Activated CD8-positive, alpha-beta T cell treated with anti-CD3 and anti-CD28 coated beads, Interleukin-2, amount 10 ng/mL, durations not matched to agents 7 days and 5 days (primary cell): ENCODE measurements around the gene NRCAM. TPM values are rescaled to one million over a fixed set of nuclear protein-coding genes. Genes with fewer than 3 reads are reported as not detected.

Experiments
- ATAC-seq: fragments of 150-1000 bp; cut with Tn5 transposase; one replicate; pipeline ENCODE4 v1.10.0; 2021; ENCODE audit warnings: moderate library complexity
- CTCF ChIA-PET: fragments of 350-600 bp; sonication (Branson Sonifier 250); formaldehyde crosslinking; loops from one replicate; lab custom pipeline; 2021; ENCODE audit warnings: antibody characterized with exemption; lab: Charles Lee
- POLR2A ChIA-PET: fragments of 350-600 bp; sonication (Branson Sonifier 250); formaldehyde crosslinking; loops from one replicate; lab custom pipeline; 2021; ENCODE audit warnings: antibody characterized with exemption; lab: Charles Lee
- DNase-seq: peaks from one replicate; pipeline ENCODE4 v3.0.0-alpha.2; 2020
- H3K27ac Mint-ChIP-seq: one replicate; pipeline ENCODE4 v1.8.0; 2021; ENCODE audit warnings: mild to moderate bottlenecking, mixed read lengths
- H3K27me3 Mint-ChIP-seq: one replicate; pipeline ENCODE4 v1.8.0; 2021; ENCODE audit warnings: low read depth, mixed read lengths
- H3K36me3 Mint-ChIP-seq: one replicate; pipeline ENCODE4 v1.8.0; 2021; ENCODE audit warnings: low read depth, mixed read lengths
- H3K4me1 Mint-ChIP-seq: one replicate; pipeline ENCODE4 v1.8.0; 2021; ENCODE audit warnings: low read depth, mixed read lengths
- H3K4me3 Mint-ChIP-seq: one replicate; pipeline ENCODE4 v1.8.0; 2021; ENCODE audit warnings: mild to moderate bottlenecking, mixed read lengths
- H3K9me3 Mint-ChIP-seq: one replicate; pipeline ENCODE4 v1.8.0; 2022; ENCODE audit warnings: mixed read lengths; ENCODE audit not compliant: insufficient read depth
- total RNA-seq, 2 experiments: library from RNA; stranded (reverse); gene quantifications; one replicate each; pipeline ENCODE4 v1.2.3, GENCODE V29; 2021

NRCAM gene
- total RNA-seq, 2 experiments from 2014 or later = 0.05 to 0.47 TPM

DNA sequence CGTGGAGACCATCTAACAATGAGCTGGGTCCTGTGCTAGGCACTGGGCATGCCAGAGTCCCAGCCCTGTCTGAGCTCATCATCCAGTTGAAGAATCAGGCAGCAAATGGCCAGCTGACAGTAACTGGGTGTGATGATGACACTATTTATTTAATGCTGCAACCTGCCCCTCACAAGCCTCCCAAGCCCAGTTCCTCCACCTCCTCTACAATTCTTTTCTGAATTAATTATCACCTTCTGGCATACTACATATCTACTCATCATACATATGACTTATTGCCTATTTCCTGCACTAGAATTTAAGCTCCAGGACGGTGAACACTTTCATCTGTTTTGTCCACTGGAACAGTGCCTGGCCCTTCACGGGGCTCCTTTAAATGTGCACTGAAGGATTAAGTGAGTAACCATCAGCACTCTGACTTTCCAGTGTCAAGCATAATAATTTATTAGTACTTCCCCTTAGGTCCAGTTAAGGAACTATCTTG is 229.4 kb downstream of the NRCAM start:
- H3K9me3 Mint-ChIP-seq = no peaks in the 10 kb centered on the region
- no peaks in the 10 kb centered on the region for H3K36me3 Mint-ChIP-seq
- ChIA-PET CTCF (no interaction called here), POLR2A (no interaction called here)
- no peaks in the 10 kb centered on the region for H3K4me1 Mint-ChIP-seq
- H3K4me3 Mint-ChIP-seq = no peak overlapping the region
- DNase-seq (no peak), ATAC-seq (no peak)
- no peak overlapping the region for H3K27ac Mint-ChIP-seq
- no peaks in the 10 kb centered on the region for H3K27me3 Mint-ChIP-seq

GRCh38 chr7:108225531-108226181 is 230.6 kb downstream of the NRCAM start:
- POLR2A ChIA-PET = no interaction called here
- CTCF ChIA-PET = no interaction called here
- no peaks in the 10 kb centered on the region for H3K27me3 Mint-ChIP-seq
- no peak overlapping the region for H3K4me3 Mint-ChIP-seq
- DNase-seq (no peak), ATAC-seq (no peak)
- H3K4me1 Mint-ChIP-seq = no peaks in the 10 kb centered on the region
- H3K27ac Mint-ChIP-seq = no peak overlapping the region
- no peaks in the 10 kb centered on the region for H3K36me3 Mint-ChIP-seq
- no peaks in the 10 kb centered on the region for H3K9me3 Mint-ChIP-seq

GRCh38 chr7:108224387-108224786 is 231.8 kb downstream of the NRCAM start:
- Mint-ChIP-seq H3K27me3 (no peaks in the 10 kb centered on the region), H3K4me3 (no peak overlapping the region), H3K27ac (no peak overlapping the region), H3K9me3 (no peaks in the 10 kb centered on the region), H3K4me1 (no peaks in the 10 kb centered on the region), H3K36me3 (no peaks in the 10 kb centered on the region)
- CTCF ChIA-PET = no interaction called here
- POLR2A ChIA-PET = no interaction called here
- DNase-seq (no peak), ATAC-seq (no peak)

DNA sequence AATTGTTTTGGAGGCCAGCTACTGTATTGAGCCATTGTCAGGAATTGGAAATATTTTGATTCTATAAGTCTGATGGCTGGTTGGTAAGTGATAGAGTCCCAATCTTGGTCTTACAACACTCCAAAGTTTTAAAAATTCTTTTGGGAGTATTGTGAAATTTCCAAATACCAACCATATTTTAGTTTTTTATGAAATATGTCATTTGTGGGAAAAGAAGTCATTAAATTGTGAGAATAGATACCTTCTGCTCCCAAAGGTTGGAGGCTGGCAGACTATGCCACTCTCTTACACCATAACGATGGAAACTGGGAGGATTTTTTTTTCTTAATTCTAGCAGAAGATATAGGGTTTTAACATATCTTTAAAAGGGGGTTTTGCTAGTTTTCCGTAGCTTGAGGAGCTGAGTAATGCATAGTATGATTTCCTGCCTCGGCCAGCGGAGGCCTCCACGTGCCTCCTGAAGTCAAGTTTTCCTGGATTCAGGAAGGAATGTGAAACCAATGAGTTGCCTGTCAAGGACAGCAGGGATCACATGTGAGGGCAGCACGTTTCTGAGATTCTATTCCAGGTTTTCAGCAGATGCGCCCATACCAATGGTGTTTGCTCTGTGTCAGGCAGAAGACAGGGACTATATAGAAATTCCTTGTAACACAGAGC is 233.9 kb downstream of the NRCAM start:
- H3K4me1 Mint-ChIP-seq = no peaks in the 10 kb centered on the region
- H3K36me3 Mint-ChIP-seq = no peaks in the 10 kb centered on the region
- H3K9me3 Mint-ChIP-seq = no peaks in the 10 kb centered on the region
- no peak overlapping the region for H3K27ac Mint-ChIP-seq
- POLR2A ChIA-PET = no interaction called here
- H3K27me3 Mint-ChIP-seq = no peaks in the 10 kb centered on the region
- no peak for ATAC-seq
- no peak overlapping the region for H3K4me3 Mint-ChIP-seq
- CTCF ChIA-PET = no interaction called here
- DNase-seq = no peak

DNA sequence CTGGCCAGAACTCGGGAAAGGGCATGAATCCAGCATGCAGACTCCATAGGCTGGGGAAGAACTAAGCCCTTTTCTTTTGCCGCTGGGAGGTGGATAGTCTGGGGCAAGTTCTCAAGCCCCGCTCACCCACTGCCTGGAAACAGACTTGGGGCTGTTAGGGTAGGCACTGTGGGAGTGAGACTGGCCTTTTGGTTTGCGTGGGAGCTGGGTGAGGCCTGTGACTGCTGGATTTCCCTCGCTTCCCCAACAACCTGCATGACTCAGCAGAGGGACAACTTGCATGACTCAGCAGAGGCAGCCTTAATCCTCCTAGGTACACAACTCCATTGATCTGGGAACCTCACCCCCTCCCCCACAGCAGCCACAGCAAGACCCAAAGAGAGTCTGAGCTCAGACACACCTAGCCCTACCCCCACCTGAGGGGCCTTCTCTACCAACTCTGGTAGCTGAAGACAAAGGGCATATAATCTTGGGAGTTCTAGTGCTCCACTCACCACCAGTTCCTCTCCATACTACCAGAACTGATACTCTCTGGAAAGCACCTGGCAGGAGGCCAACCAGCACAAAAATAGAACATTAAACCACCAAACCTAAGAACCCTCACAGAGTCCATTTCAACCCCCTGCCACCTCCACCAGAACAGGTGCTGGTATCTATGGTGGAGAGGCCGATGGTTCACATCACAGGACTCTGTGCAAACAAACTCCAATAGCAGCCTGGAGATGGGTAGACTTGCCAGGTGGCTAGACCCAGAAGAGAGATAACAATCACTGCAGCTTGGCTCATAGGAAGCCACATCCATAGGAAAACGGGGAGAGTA is 244.6 kb downstream of the NRCAM start:
- ATAC-seq (no peak), DNase-seq (no peak)
- Mint-ChIP-seq H3K36me3 (no peaks in the 10 kb centered on the region), H3K27me3 (no peaks in the 10 kb centered on the region), H3K4me3 (no peak overlapping the region), H3K27ac (no peak overlapping the region), H3K9me3 (no peaks in the 10 kb centered on the region), H3K4me1 (no peaks in the 10 kb centered on the region)
- ChIA-PET CTCF (no interaction called here), POLR2A (no interaction called here)

GRCh38 chr7:108210796-108211195 is 245.4 kb downstream of the NRCAM start:
- H3K27ac Mint-ChIP-seq = no peak overlapping the region
- no peaks in the 10 kb centered on the region for H3K4me1 Mint-ChIP-seq
- CTCF ChIA-PET = no interaction called here
- POLR2A ChIA-PET = no interaction called here
- no peaks in the 10 kb centered on the region for H3K36me3 Mint-ChIP-seq
- no peaks in the 10 kb centered on the region for H3K27me3 Mint-ChIP-seq
- DNase-seq (no peak), ATAC-seq (no peak)
- H3K9me3 Mint-ChIP-seq = no peaks in the 10 kb centered on the region
- H3K4me3 Mint-ChIP-seq = no peak overlapping the region

DNA sequence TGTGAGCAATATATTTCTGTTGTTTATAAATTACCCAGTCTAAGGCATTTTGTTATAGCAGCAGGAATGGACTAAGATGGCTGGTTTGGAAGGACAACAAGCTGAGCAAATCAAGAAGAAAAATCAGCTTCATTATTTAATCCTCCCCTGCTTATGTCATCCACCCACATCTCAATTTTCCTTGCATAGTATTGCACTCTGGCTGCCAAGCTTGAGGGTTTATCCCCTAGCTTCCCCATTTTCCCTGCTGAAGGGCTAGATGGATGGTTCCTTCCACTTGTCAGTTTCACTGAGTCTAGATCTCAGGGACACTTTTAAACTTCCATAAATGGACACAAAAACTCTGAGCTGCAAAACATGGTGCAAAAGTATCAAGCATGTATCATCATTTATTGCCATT is 250.9 kb downstream of the NRCAM start:
- no peaks in the 10 kb centered on the region for H3K4me1 Mint-ChIP-seq
- ChIA-PET CTCF (no interaction called here), POLR2A (no interaction called here)
- H3K27me3 Mint-ChIP-seq = no peaks in the 10 kb centered on the region
- no peaks in the 10 kb centered on the region for H3K9me3 Mint-ChIP-seq
- ATAC-seq = no peak
- no peak overlapping the region for H3K27ac Mint-ChIP-seq
- no peak overlapping the region for H3K4me3 Mint-ChIP-seq
- DNase-seq = no peak
- H3K36me3 Mint-ChIP-seq = no peaks in the 10 kb centered on the region

DNA sequence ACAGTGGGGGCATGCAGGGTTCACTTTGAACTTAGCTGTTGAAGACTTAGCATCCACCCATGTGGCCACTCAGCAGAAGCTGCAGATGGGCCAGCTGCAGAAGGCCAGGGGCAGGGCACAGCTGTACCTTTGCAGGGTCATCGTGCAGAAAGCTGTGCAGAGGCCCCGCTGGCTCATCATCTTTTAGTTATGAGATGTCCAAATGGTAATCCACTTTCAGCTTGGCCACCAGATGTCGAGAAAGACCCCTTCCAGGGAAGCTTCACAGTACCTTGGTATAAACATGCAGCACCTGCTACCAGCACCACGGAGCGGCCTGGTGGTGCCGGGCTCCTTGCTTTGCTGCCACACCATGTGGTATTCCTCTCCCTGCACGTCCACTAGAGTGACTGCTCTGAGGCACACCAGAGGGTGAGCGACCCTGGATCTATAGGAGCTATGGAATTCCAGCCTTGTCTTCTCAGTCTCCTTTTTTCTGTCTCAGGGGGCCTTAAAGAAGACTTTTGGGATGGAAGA is 251.9 kb downstream of the NRCAM start:
- H3K27ac Mint-ChIP-seq = no peak overlapping the region
- ChIA-PET POLR2A (no interaction called here), CTCF (no interaction called here)
- no peaks in the 10 kb centered on the region for H3K36me3 Mint-ChIP-seq
- ATAC-seq = no peak
- no peaks in the 10 kb centered on the region for H3K27me3 Mint-ChIP-seq
- H3K4me3 Mint-ChIP-seq = no peak overlapping the region
- no peak for DNase-seq
- no peaks in the 10 kb centered on the region for H3K4me1 Mint-ChIP-seq
- no peaks in the 10 kb centered on the region for H3K9me3 Mint-ChIP-seq

DNA sequence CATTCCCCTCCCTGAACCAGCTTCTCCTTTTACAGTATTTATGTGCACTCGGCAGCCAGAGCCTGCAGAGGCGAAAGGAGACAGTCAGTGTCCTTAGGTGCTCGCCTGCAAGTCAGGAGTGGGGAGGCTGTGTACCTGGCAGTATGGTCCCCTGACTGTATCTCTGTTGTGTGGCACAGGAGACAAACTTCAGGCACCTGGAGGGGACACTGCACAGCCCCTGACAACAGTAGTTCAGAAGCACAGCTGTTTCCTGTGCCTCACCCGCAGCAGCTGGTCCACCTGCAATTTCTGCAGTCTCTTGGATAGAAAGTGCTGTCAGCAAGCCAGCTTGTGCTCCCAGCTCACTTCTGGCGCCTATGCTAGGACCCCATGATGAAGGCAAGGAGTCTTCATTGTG is 252.7 kb downstream of the NRCAM start:
- DNase-seq (no peak), ATAC-seq (no peak)
- Mint-ChIP-seq H3K27me3 (no peaks in the 10 kb centered on the region), H3K27ac (no peak overlapping the region), H3K9me3 (no peaks in the 10 kb centered on the region), H3K4me3 (no peak overlapping the region), H3K36me3 (no peaks in the 10 kb centered on the region), H3K4me1 (no peaks in the 10 kb centered on the region)
- ChIA-PET POLR2A (no interaction called here), CTCF (interaction anchor here (0.6 kb wide), 1 partner anchor 310 kb away, joined by 3 read pairs; no protein-coding TSS in a partner anchor)

- Mint-ChIP-seq H3K4me3 (no peak overlapping the region), H3K27me3 (no peaks in the 10 kb centered on the region), H3K9me3 (no peaks in the 10 kb centered on the region), H3K36me3 (no peaks in the 10 kb centered on the region), H3K27ac (no peak overlapping the region), H3K4me1 (no peaks in the 10 kb centered on the region)
- DNase-seq = no peak
- no peak for ATAC-seq
- POLR2A ChIA-PET = no interaction called here
- CTCF ChIA-PET = no interaction called here
Measured at GRCh38 chr7:108202743-108203142, 253.5 kb downstream of the NRCAM start.

DNA sequence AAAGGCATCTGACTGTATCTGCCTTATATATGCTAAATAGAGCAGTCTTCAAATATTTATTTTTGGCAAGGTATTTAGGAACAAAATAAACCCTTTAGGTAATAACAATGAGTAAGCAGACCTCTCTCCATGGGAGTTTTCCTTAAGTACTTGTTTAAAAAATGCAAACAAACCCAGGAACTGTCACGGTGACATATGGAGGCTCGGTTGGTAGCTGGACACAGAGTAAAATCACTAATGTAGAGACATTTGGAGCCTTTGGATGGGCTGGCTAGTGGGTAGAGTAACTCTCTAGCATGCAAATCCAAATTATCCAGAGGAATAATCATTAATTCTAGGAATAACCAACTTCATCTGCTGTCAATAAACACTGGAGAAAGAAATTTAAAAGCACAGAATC is 254.5 kb downstream of the NRCAM start:
- ATAC-seq (no peak), DNase-seq (no peak)
- H3K4me1 Mint-ChIP-seq = no peaks in the 10 kb centered on the region
- ChIA-PET POLR2A (no interaction called here), CTCF (no interaction called here)
- H3K4me3 Mint-ChIP-seq = no peak overlapping the region
- H3K27ac Mint-ChIP-seq = no peak overlapping the region
- no peaks in the 10 kb centered on the region for H3K9me3 Mint-ChIP-seq
- no peaks in the 10 kb centered on the region for H3K27me3 Mint-ChIP-seq
- H3K36me3 Mint-ChIP-seq = no peaks in the 10 kb centered on the region

- H3K4me1 Mint-ChIP-seq = no peaks in the 10 kb centered on the region
- H3K27ac Mint-ChIP-seq = no peak overlapping the region
- H3K9me3 Mint-ChIP-seq = no peaks in the 10 kb centered on the region
- ATAC-seq (no peak), DNase-seq (no peak)
- no peaks in the 10 kb centered on the region for H3K27me3 Mint-ChIP-seq
- H3K36me3 Mint-ChIP-seq = no peaks in the 10 kb centered on the region
- ChIA-PET CTCF (no interaction called here), POLR2A (no interaction called here)
- H3K4me3 Mint-ChIP-seq = no peak overlapping the region
Measured at GRCh38 chr7:108200326-108200725, 255.9 kb downstream of the NRCAM start.
